ENCODE results near the gene UMAD1. TPM values are rescaled to one million over a fixed set of nuclear protein-coding genes. Genes with fewer than 3 reads are reported as not detected.

UMAD1 gene
- total RNA-seq, 1 donor from 2014 or later: 14.3 TPM

- ATAC-seq (ENCODE audit: poor library complexity) (no peak), DNase-seq (no peak)
- intact Hi-C loops (cut with DNase I): no loop called here
Observed at GRCh38 chr7:7742223-7742622, 101.7 kb downstream of the UMAD1 start.

- DNase-seq (no peak), ATAC-seq (ENCODE audit: poor library complexity) (peak; percentile 67)
- intact Hi-C loops (cut with DNase I): no loop called here
Observed at GRCh38 chr7:7745258-7745657, 104.7 kb downstream of the UMAD1 start.

DNA sequence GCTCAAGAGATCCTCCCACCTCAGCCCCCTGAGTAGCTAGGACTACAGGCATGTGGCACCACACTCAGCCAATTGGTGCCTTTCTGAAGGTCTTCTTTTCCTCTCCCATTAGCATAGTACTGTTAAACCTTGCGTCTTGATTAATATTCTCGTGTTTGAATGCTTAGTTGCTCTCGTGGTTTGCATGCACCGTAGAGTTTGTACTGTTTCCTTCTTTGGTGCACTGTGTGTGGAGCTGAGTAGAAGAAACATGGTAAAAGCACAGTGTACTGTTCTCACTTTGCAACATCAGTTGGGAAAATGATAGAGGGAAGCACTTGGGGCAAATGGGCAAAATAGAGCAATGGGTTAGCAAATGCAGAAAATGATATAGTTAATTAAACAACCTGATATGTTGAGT is 105.4 kb downstream of the UMAD1 start:
- intact Hi-C loops (cut with DNase I): no loop called here
- ATAC-seq (ENCODE audit: poor library complexity) (peak; percentile 26), DNase-seq (no peak)

DNA sequence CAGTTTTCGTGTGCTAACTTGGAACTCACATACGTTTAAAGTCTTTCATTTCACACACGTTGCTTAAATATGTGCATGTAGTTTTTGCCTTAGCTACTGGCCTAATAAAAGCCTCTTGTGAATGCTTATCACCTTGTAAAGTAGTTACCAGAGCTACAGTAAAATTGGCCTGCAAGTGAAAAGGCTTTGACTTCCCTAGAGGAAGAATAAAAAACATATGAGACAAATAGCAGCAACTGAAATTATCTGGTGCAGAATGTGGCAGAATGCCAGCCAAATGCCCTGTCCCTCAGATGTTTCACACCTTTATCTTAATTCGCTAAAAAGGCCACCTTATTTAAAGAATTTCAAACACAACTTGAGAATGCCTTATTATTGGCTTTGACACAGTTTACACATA is 105.9 kb downstream of the UMAD1 start:
- ATAC-seq (ENCODE audit: poor library complexity): peak; percentile 77
- DNase-seq: no peak
- intact Hi-C loops (cut with DNase I): no loop called here

GRCh38 chr7:7750571-7751242 is 110.2 kb downstream of the UMAD1 start:
- DNase-seq (no peak), ATAC-seq (ENCODE audit: poor library complexity) (no peak)
- intact Hi-C loops (cut with DNase I): no loop called here

DNA sequence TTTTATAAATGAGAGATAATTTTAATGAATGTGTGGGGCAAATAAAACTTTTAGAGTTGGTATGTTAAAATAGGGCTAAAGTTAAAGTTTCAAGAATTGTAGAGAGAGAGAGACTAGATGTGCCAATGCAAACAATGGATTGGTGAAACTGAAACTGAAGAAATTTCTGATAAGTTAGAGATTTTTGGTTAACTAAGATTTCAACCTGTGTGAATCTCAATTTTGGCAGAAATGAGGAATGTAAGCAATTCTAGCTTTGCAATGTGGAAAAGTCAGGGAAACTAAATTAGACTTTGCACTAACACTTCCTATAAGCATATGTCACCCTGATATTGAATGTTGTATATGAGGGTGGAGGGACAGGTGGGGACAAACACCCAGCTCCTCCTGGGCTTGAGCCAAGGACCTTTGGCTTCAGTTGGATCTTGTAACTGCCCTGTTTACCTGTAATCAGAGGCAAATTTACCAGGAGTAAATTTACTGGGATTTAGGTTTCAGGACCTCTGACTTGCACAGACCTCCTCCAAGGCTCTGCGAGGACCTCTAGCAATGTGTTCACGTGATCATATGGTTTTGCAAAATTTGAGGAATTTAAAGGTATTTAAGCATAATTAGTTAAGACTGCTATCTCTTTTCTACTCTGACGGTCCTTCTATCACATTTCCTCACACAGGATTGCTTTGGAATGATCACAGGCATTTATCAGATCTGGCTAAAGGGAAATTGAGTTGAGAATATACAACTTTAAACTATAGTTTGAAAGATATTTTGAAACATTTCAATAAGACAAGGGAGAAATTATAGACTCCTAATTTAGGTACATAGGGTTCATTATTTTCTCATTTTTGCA is 110.9 kb downstream of the UMAD1 start:
- no peak for DNase-seq
- ATAC-seq (ENCODE audit: poor library complexity): no peak
- intact Hi-C loops (cut with DNase I): no loop called here

DNA sequence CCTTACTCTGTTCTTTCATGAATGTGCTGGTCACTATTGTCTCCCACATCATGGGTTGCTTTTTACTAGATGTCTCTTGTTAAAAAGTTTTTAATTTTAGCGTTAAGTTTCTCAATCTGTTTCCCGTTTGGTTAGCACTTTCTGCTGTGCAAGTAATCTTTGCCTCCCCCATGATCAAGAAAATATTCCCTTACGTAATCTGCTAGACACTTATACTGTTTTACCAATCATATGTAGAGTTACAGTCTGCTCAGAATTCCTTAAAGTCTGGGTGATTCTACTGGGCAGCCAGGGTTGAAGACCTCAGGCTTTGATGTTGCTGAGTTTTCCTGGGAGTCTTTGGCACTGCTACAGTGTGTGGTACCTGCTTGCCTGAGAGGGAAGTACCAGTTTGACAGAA is 116.0 kb downstream of the UMAD1 start:
- intact Hi-C loops (cut with DNase I): no loop called here
- no peak for ATAC-seq (ENCODE audit: poor library complexity)
- DNase-seq: no peak

DNA sequence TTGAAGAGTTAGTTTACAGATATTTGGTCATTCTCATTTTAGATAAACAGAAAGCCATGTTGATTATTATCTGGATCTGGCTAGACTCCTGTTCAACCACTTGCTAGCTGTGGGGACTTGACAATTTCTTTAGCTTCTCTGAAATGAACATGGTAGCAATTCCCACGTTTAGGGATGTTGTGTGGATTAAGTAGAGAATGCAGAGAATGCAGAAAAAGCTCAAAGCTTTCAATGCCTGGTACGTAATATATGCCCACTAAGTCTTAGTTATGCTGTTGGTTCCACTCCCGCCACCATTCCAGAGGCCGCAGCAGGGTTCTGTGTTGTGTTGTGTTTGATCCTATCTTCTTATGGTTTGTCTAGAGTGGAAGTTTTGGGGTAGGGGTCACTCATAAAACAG is 117.0 kb downstream of the UMAD1 start:
- intact Hi-C loops (cut with DNase I): no loop called here
- ATAC-seq (ENCODE audit: poor library complexity): no peak
- no peak for DNase-seq

DNA sequence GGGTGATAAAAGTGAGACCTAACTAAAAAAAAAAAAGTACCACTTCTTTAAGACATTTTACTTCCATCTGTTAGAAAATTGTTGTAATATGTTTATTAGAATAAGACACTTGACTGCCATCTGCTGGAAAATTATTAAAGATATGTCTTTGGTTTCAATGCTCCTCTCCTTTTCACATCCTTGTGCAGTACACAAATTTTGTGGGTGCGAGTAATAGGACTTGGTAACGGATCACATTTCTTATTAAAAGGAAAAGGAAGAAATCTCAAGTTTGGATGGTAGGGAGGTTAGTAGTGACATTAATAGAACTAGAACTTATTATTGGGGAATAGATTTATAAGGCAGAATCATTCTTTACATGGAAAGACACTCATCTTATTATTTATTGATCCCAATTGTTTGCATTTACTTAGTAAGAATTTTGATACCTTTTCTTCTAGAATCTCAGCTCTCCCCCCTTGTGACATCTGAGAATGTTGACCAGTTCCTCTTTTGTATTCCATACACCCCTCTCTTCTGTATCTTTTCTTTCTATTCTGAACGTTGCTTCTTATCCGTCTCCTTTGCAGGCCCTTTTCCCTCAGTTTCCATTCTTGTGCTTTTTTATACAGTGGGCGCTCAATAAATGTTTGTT is 120.9 kb downstream of the UMAD1 start:
- ATAC-seq (ENCODE audit: poor library complexity) (peak; percentile 74), DNase-seq (no peak)
- intact Hi-C loops (cut with DNase I): loop anchor here (5.0 to 10.0 kb wide), 2 partner anchors 79 to 453 kb away; no protein-coding TSS in a partner anchor

DNA sequence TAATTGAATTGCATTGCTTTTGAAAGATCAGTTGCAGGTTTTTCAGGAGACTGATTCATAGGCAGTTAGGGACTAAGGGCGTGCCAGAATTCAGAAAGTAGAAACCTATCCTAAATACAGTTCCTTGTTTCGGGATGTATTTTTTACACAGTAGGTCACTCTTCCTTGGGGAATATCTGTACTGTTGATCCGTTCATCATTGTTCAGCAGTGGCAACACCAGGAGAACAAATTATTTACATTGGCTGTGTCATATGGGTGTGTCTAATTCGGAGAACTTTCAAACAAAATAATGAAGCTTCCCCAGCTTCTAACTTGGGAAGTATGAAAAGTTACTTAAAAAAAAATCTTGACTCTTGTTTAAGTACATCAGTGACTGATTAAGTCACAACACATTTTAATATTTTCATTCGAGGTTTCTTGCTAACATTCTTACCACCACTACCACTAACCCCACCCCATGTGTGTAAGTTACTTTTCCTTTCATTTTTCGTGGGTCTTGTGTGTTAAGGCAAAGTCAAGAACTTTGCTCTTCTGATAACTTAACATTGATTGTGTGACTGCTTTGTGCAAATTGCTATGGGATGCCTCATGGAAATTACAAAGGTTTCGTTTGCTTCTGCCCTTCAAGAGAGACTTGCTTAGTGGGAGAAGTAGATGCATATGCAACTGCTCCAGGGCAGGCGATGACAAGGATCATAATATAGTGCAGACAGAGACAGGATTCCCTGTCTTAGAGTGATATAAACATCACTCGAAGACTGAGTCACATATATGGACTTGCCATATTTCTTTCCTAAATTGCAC is 121.6 kb downstream of the UMAD1 start:
- ATAC-seq (ENCODE audit: poor library complexity) (peak; percentile 74), DNase-seq (no peak)
- intact Hi-C loops (cut with DNase I): loop anchor here (5.0 to 10.0 kb wide), 2 partner anchors 80 to 453 kb away; no protein-coding TSS in a partner anchor

- no peak for DNase-seq
- intact Hi-C loops (cut with DNase I): loop anchor here (5.0 to 10.0 kb wide), 2 partner anchors 82 to 450 kb away; no protein-coding TSS in a partner anchor
- no peak for ATAC-seq (ENCODE audit: poor library complexity)
Observed at GRCh38 chr7:7764520-7765396, 124.2 kb downstream of the UMAD1 start.

DNA sequence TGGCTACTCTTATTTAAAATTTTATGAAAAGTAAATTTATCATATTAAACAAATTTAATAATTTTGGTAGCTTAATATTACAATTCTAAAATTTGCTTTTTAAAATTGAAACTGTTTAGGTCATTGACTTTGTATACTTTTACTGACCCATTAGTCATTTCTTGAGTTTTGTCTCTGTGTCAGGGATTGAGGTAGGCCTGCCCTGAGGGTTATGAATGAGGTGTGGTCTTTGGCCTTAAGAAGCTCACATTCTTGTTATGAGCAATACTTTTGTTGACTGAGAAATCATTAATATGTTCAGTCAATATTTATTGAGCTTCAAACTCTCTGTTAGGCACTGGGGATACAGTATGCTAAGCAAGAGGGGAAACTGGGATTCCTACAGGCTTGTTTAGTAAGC is 124.9 kb downstream of the UMAD1 start:
- intact Hi-C loops (cut with DNase I): loop anchor here (10.0 kb wide), 1 partner anchor 449 kb away; no protein-coding TSS in a partner anchor
- no peak for DNase-seq
- no peak for ATAC-seq (ENCODE audit: poor library complexity)

GRCh38 chr7:7766671-7767070 is 126.1 kb downstream of the UMAD1 start:
- ATAC-seq (ENCODE audit: poor library complexity) (no peak), DNase-seq (no peak)
- intact Hi-C loops (cut with DNase I): loop anchor here (10.0 kb wide), 1 partner anchor 448 kb away; no protein-coding TSS in a partner anchor

GRCh38 chr7:7768977-7769709 is 128.6 kb downstream of the UMAD1 start:
- intact Hi-C loops (cut with DNase I): loop anchor here (10.0 kb wide), 1 partner anchor 446 kb away; no protein-coding TSS in a partner anchor
- no peak for ATAC-seq (ENCODE audit: poor library complexity)
- DNase-seq: no peak

GRCh38 chr7:7769710-7770627 is 129.4 kb downstream of the UMAD1 start:
- ATAC-seq (ENCODE audit: poor library complexity): no peak
- intact Hi-C loops (cut with DNase I): loop anchor here (10.0 kb wide), 1 partner anchor 445 kb away; no protein-coding TSS in a partner anchor
- DNase-seq: no peak

DNA sequence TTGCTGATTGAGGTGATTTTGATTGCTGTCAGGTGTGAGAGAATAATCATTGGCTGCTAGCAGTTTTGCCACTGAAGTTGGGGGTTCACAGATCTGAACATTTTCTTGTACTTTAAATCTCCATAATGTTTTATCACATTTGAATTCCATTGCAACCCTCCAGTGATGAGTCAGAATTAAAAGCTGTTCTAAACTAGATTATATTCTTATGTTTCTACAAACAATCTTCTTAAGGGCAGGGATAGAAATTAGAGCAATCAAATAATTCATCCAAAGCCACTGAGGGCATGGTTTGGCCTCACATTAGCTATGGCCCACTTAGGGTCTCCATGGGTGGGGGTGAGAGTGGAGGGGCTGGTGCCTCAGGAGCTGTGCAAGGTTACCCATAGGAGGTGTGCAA is 130.9 kb downstream of the UMAD1 start:
- intact Hi-C loops (cut with DNase I): no loop called here
- DNase-seq (no peak), ATAC-seq (ENCODE audit: poor library complexity) (no peak)
